Measurements from ENCODE around the gene ABLIM1. TPM values are rescaled to one million over a fixed set of nuclear protein-coding genes. Genes with fewer than 3 reads are reported as not detected.

The ABLIM1 gene
- total RNA-seq, 1 donor from 2014 or later = 105 TPM

DNA sequence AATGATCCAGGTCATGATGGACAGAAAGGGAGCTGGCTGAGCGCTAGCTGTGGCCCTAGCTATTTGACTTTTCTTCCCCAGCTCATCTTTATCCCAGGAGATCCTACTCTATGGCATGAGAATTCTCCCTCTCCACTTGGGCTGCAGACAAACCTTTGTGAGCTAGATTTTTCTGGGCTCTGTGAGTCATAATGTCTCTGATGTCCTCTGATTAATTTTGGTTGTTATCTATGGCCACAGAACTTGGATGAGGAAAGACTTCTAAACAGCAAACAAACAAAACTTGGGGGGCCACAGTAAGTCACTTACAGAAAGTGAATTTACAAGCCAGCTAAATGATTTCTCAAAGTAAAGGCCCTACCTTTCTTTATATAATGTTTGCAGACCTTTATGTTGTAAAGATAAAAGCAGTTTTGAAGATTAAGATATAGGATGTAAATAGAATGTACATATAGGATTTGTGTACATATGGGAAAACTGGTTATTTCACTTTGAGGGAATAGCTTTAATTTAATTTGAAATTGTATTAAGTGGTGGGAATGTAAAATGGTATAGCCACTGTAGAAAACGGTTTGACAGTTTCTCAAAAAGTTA is 10.4 kb downstream of the ABLIM1 start:
- H3K36me3 Mint-ChIP-seq = no peaks in the 10 kb centered on the region
- DNase-seq (ENCODE audit: low spot score in 2 of 2, unreplicated experiment in 2 of 2) = no peak
- TF ChIP-seq, protein P1, sequence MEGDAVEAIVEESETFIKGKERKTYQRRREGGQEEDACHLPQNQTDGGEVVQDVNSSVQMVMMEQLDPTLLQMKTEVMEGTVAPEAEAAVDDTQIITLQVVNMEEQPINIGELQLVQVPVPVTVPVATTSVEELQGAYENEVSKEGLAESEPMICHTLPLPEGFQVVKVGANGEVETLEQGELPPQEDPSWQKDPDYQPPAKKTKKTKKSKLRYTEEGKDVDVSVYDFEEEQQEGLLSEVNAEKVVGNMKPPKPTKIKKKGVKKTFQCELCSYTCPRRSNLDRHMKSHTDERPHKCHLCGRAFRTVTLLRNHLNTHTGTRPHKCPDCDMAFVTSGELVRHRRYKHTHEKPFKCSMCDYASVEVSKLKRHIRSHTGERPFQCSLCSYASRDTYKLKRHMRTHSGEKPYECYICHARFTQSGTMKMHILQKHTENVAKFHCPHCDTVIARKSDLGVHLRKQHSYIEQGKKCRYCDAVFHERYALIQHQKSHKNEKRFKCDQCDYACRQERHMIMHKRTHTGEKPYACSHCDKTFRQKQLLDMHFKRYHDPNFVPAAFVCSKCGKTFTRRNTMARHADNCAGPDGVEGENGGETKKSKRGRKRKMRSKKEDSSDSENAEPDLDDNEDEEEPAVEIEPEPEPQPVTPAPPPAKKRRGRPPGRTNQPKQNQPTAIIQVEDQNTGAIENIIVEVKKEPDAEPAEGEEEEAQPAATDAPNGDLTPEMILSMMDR (IDR thresholded peaks at IDR 0.05; ENCODE audit: unreplicated experiment) = no peak
- no peak overlapping the region for H3K27ac Mint-ChIP-seq
- H3K9me3 Mint-ChIP-seq = no peaks in the 10 kb centered on the region
- H3K4me1 Mint-ChIP-seq = peaks cover 20% of the 10 kb centered on the region
- no peaks in the 10 kb centered on the region for H3K27me3 Mint-ChIP-seq (ENCODE audit: low read depth)
- H3K4me3 Mint-ChIP-seq = no peak overlapping the region

DNA sequence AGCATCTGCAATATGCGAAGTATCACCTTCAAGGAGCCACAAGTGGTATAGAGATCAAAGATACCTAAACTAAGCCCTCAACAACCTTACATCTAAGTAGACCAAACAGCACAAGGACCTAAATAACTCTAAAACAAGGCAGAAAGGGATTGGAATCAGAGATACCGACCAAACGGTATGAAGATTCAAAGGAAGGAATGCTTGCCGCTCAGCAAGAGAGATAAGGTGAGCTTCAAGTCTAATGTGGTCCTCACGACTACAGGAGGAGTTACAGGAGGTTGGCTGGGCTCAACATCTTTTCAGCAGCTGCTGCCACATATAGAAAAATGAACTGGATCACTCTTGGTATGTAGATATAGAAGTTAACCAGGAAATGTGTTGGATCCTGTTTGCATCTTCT is 11.6 kb downstream of the ABLIM1 start:
- TF ChIP-seq, protein P1 (IDR thresholded peaks at IDR 0.05; ENCODE audit: unreplicated experiment) = no peak
- DNase-seq (ENCODE audit: low spot score in 2 of 2, unreplicated experiment in 2 of 2) = no peak
- Mint-ChIP-seq H3K9me3 (no peaks in the 10 kb centered on the region), H3K27ac (no peak overlapping the region), H3K4me1 (peaks cover 18% of the 10 kb centered on the region), H3K36me3 (no peaks in the 10 kb centered on the region), H3K4me3 (no peak overlapping the region), H3K27me3 (ENCODE audit: low read depth) (no peaks in the 10 kb centered on the region)

DNA sequence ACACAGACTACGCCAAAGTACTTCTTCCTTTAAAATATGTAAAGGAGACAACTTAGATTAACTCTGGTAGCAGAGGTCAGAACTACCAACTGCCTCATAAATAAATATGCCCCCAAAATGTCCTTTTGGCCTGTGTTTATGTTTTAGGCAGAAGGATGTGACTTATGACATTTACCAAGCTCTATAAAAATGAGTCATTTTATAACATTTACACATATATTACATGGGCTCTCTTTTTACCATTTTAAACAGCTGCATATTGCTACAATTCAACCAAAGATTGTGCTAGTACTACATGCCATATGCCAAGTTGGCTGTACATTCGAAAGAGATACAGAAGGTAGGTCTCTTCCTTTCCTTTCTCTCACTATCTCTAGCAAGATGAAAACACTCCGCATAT is 12.4 kb downstream of the ABLIM1 start:
- no peak for DNase-seq (ENCODE audit: low spot score in 2 of 2, unreplicated experiment in 2 of 2)
- Mint-ChIP-seq H3K36me3 (no peaks in the 10 kb centered on the region), H3K4me3 (no peak overlapping the region), H3K4me1 (peaks cover 18% of the 10 kb centered on the region), H3K27me3 (ENCODE audit: low read depth) (no peaks in the 10 kb centered on the region), H3K27ac (no peak overlapping the region), H3K9me3 (no peaks in the 10 kb centered on the region)
- TF ChIP-seq, protein P1 (IDR thresholded peaks at IDR 0.05; ENCODE audit: unreplicated experiment) = no peak

DNA sequence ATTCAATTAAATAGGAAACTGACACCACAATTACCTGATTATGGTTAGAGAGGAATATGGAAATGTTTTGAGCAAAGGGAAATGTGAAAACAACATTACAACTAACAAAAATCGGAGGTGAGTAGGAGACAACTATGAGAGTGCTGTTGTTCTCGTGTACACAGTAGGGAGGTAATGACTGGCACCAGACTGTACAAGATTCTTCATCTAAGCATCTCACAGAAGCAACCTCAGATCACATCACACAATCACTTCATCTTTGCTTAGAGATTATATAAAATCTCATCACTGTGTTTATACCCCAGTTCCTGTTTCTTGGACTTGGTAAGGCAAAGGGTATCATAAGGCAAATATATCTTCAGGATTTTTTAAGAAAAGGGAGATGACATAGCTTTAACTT is 14.9 kb downstream of the ABLIM1 start:
- H3K4me3 Mint-ChIP-seq = no peak overlapping the region

DNA sequence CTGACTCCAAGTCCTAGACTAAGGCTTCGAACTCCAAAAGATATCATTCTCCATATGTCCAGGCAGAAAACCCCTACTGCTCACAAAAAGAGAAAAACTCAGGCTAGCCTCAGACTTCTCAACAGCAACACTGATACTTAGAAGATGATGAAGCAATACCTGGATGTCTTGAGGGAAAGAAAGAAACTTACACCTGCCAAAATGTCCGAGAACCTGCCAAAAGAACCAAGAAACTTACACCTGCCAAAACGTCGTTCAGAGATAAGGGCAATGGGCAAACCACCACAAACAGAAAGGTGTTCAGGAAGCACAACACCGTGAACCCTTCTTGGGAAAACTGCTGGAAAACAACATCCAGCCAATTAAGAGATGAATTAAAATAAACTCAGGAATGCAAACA is 15.3 kb downstream of the ABLIM1 start:
- no peak for DNase-seq (ENCODE audit: low spot score in 2 of 2, unreplicated experiment in 2 of 2)
- Mint-ChIP-seq H3K36me3 (no peaks in the 10 kb centered on the region), H3K27me3 (ENCODE audit: low read depth) (no peaks in the 10 kb centered on the region), H3K4me1 (peaks cover 18% of the 10 kb centered on the region), H3K4me3 (no peak overlapping the region), H3K27ac (no peak overlapping the region), H3K9me3 (no peaks in the 10 kb centered on the region)
- TF ChIP-seq, protein P1 (IDR thresholded peaks at IDR 0.05; ENCODE audit: unreplicated experiment) = no peak

More for the DNA sequence above, 14.9 kb downstream of the ABLIM1 start:
- Mint-ChIP-seq H3K27me3 (ENCODE audit: low read depth) (no peaks in the 10 kb centered on the region), H3K36me3 (no peaks in the 10 kb centered on the region), H3K4me1 (peaks cover 18% of the 10 kb centered on the region), H3K27ac (no peak overlapping the region), H3K9me3 (no peaks in the 10 kb centered on the region)
- TF ChIP-seq, protein P1 (IDR thresholded peaks at IDR 0.05; ENCODE audit: unreplicated experiment) = no peak
- no peak for DNase-seq (ENCODE audit: low spot score in 2 of 2, unreplicated experiment in 2 of 2)
